ENCODE results near the gene PROX2.

PROX2 gene

GRCh38 chr14:74861734-74862090, 14.2 kb downstream of the PROX2 start:
- Histone ChIP-seq H4K20me1 (ENCODE audit: insufficient read depth, low read length) (no peaks in the 10 kb centered on the region), H3K4me3 (ENCODE audit: low read depth, low read length, poor library complexity, severe bottlenecking) (no peak overlapping the region), H3F3A (ENCODE audit: insufficient read depth, low read length) (no peaks in the 10 kb centered on the region), H3K9ac (ENCODE audit: low read length) (no peak overlapping the region), H3K4me2 (ENCODE audit: low read length) (no peak overlapping the region), H3K27ac (ENCODE audit: low read depth, low read length, poor library complexity, severe bottlenecking) (no peak overlapping the region), H3K27me3 (ENCODE audit: insufficient read depth, low read length) (no peaks in the 10 kb centered on the region; the same call in 1 of the 2 replicates), H3K36me3 (ENCODE audit: insufficient read depth, low read length) (no peaks in the 10 kb centered on the region), H3K79me2 (ENCODE audit: insufficient read depth, low read length) (no peaks in the 10 kb centered on the region), H3K4me1 (ENCODE audit: insufficient read depth, low read length, severe bottlenecking) (no peaks in the 10 kb centered on the region), H2AFZ (ENCODE audit: low read length) (no peak overlapping the region), H3K9me3 (ENCODE audit: low read length) (no peaks in the 10 kb centered on the region), H3K9me2 (ENCODE audit: low read depth, low read length) (no peaks in the 10 kb centered on the region)
- no peak for TF ChIP-seq EZH2 (IDR thresholded peaks at IDR 0.05; ENCODE audit: borderline replicate concordance, low read length)
- no peak for TF ChIP-seq CTCF (IDR thresholded peaks at IDR 0.05; ENCODE audit: low read length)

GRCh38 chr14:74860899-74861733, 14.8 kb downstream of the PROX2 start:
- TF ChIP-seq EZH2 (IDR thresholded peaks at IDR 0.05; ENCODE audit: borderline replicate concordance, low read length) (no peak), CTCF (IDR thresholded peaks at IDR 0.05; ENCODE audit: low read length) (peak; percentile 89)

GRCh38 chr14:74859757-74860552, 16.0 kb downstream of the PROX2 start:
- H3K36me3 ChIP-seq (ENCODE audit: insufficient read depth, low read length), result no peaks in the 10 kb centered on the region
- H4K20me1 ChIP-seq (ENCODE audit: insufficient read depth, low read length), result no peaks in the 10 kb centered on the region
- H3K27ac ChIP-seq (ENCODE audit: low read depth, low read length, poor library complexity, severe bottlenecking), result no peak overlapping the region
- H3K27me3 ChIP-seq (ENCODE audit: insufficient read depth, low read length), result no peaks in the 10 kb centered on the region; the same call in 1 of the 2 replicates
- no peak overlapping the region for H3K4me2 ChIP-seq (ENCODE audit: low read length)
- no peaks in the 10 kb centered on the region for H3K9me3 ChIP-seq (ENCODE audit: low read length)
- H3F3A ChIP-seq (ENCODE audit: insufficient read depth, low read length), result no peaks in the 10 kb centered on the region
- no peaks in the 10 kb centered on the region for H3K79me2 ChIP-seq (ENCODE audit: insufficient read depth, low read length)
- H3K4me3 ChIP-seq (ENCODE audit: low read depth, low read length, poor library complexity, severe bottlenecking), result no peak overlapping the region
- TF ChIP-seq CTCF (IDR thresholded peaks at IDR 0.05; ENCODE audit: low read length) (no peak), EZH2 (IDR thresholded peaks at IDR 0.05; ENCODE audit: borderline replicate concordance, low read length) (no peak)
- no peaks in the 10 kb centered on the region for H3K9me2 ChIP-seq (ENCODE audit: low read depth, low read length)
- no peaks in the 10 kb centered on the region for H3K4me1 ChIP-seq (ENCODE audit: insufficient read depth, low read length, severe bottlenecking)
- H2AFZ ChIP-seq (ENCODE audit: low read length), result no peak overlapping the region
- no peak overlapping the region for H3K9ac ChIP-seq (ENCODE audit: low read length)

More at GRCh38 chr14:74860899-74861733, 14.8 kb downstream of the PROX2 start:
- no peak overlapping the region for H3K4me2 ChIP-seq (ENCODE audit: low read length)
- no peaks in the 10 kb centered on the region for H3F3A ChIP-seq (ENCODE audit: insufficient read depth, low read length)
- H3K27ac ChIP-seq (ENCODE audit: low read depth, low read length, poor library complexity, severe bottlenecking), result no peak overlapping the region
- no peak overlapping the region for H2AFZ ChIP-seq (ENCODE audit: low read length)
- no peaks in the 10 kb centered on the region for H4K20me1 ChIP-seq (ENCODE audit: insufficient read depth, low read length)
- no peaks in the 10 kb centered on the region for H3K4me1 ChIP-seq (ENCODE audit: insufficient read depth, low read length, severe bottlenecking)
- no peak overlapping the region for H3K4me3 ChIP-seq (ENCODE audit: low read depth, low read length, poor library complexity, severe bottlenecking)
- no peaks in the 10 kb centered on the region for H3K9me3 ChIP-seq (ENCODE audit: low read length)
- H3K36me3 ChIP-seq (ENCODE audit: insufficient read depth, low read length), result no peaks in the 10 kb centered on the region
- H3K27me3 ChIP-seq (ENCODE audit: insufficient read depth, low read length), result no peaks in the 10 kb centered on the region; the same call in 1 of the 2 replicates
- H3K9ac ChIP-seq (ENCODE audit: low read length), result no peak overlapping the region
- no peaks in the 10 kb centered on the region for H3K9me2 ChIP-seq (ENCODE audit: low read depth, low read length)
- no peaks in the 10 kb centered on the region for H3K79me2 ChIP-seq (ENCODE audit: insufficient read depth, low read length)

Measured in OCI-LY1 (cell line).